ENCODE results near the gene AP5Z1. TPM values are rescaled to one million over a fixed set of nuclear protein-coding genes. Genes with fewer than 3 reads are reported as not detected.
A peak's percentile ranks its signal among the peaks of the same experiment; 100 is the strongest.

Gene AP5Z1
- total and polyA plus RNA-seq, 12 donors: 8.4 to 188 (median 49.5) TPM

GRCh38 chr7:4727914-4728705, 47.3 kb upstream of the AP5Z1 start:
- peaks cover 18 to 31% of the 10 kb centered on the region in 2 donors for H3K4me1 ChIP-seq (replicated peaks in 1 of 2)
- 75 to 86% (median 80%) methylated on average over 17 to 20 of the region's 20 CpGs for WGBS, 4 donors
- H3K9me3 ChIP-seq (replicated peaks in 1 of 3): no peaks in the 10 kb centered on the region
- H3K36me3 ChIP-seq (replicated peaks in 1 of 2): no peaks in the 10 kb centered on the region
- DNase-seq: no peak
- peak overlapping the region in 2 of 5 donors; percentile 1 to 63 for H3K27ac ChIP-seq
- H3K4me3 ChIP-seq: no peak overlapping the region
- TF ChIP-seq, protein P1, sequence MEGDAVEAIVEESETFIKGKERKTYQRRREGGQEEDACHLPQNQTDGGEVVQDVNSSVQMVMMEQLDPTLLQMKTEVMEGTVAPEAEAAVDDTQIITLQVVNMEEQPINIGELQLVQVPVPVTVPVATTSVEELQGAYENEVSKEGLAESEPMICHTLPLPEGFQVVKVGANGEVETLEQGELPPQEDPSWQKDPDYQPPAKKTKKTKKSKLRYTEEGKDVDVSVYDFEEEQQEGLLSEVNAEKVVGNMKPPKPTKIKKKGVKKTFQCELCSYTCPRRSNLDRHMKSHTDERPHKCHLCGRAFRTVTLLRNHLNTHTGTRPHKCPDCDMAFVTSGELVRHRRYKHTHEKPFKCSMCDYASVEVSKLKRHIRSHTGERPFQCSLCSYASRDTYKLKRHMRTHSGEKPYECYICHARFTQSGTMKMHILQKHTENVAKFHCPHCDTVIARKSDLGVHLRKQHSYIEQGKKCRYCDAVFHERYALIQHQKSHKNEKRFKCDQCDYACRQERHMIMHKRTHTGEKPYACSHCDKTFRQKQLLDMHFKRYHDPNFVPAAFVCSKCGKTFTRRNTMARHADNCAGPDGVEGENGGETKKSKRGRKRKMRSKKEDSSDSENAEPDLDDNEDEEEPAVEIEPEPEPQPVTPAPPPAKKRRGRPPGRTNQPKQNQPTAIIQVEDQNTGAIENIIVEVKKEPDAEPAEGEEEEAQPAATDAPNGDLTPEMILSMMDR (IDR thresholded peaks at IDR 0.05): no peak
- H3K27me3 ChIP-seq: no peaks in the 10 kb centered on the region
- intact Hi-C loops (cut with DNase I): no loop called here

DNA sequence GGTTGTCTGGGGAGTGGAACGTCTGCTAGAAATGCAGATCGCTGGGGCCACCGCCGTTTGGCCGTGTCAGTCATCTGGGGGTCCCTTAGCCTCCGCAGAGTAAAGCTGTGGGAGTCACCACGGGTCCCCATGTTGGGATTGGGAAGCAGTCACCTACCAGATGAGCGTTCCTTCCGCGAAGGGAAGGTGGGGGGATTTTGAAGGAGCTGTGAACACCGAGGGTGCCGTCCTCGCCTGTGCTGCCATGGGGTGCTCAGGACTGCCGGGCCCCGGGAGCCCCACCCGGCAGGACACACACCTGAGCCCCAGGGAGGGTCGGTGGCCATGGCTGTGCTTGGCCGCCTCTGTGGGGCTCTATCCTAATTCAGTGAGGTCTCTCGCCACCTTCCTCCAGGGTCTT, 46.2 kb upstream of the AP5Z1 start:
- H3K4me1 ChIP-seq (replicated peaks in 1 of 2): peaks cover 18 to 28% of the 10 kb centered on the region in 2 donors
- H3K27ac ChIP-seq: no peak overlapping the region

DNA sequence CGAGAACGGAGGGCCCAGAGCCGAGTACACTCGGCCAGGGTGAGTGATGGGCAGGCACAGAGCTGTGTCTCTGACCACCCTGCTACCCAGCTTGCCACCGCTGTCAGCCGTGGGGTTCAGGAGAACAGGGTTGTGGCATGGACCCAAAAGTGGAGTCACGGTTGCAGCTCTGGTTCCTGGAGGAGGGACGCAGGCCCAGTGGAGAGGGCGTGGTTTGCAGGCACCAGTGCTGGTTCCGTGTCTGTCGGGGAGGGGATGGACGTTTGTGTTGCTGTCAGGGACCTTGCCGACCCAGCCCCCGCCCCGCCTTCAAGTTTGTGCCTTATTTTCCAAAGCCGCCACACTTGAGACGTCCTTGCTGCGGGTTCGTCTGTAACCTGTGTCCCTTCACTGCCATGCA, 45.1 kb upstream of the AP5Z1 start:
- WGBS, 4 donors: 83 to 87% (median 85%) methylated on average over 10 to 19 of the region's 19 CpGs

More for the DNA sequence above, 46.2 kb upstream of the AP5Z1 start:
- TF ChIP-seq POLR2A (IDR thresholded peaks at IDR 0.05): no peak
- TF ChIP-seq, protein P1 (IDR thresholded peaks at IDR 0.05): no peak
- no peaks in the 10 kb centered on the region for H3K9me3 ChIP-seq (replicated peaks in 1 of 3)
- no peaks in the 10 kb centered on the region for H3K36me3 ChIP-seq (replicated peaks in 1 of 2)
- no peak overlapping the region for H3K4me3 ChIP-seq
- DNase-seq: no peak
- H3K27me3 ChIP-seq: no peaks in the 10 kb centered on the region
- WGBS, 4 donors: 87 to 95% (median 90%) methylated on average over 7 to 19 of the region's 19 CpGs
- intact Hi-C loops (cut with DNase I): no loop called here

GRCh38 chr7:4730971-4731370, 44.5 kb upstream of the AP5Z1 start:
- H3K27ac ChIP-seq: no peak overlapping the region
- WGBS, 4 donors: 78 to 80% (median 78%) methylated on average over 5 to 10 of the region's 10 CpGs
- H3K9me3 ChIP-seq (replicated peaks in 1 of 3): no peaks in the 10 kb centered on the region
- intact Hi-C loops (cut with DNase I): no loop called here
- no peak for DNase-seq
- TF ChIP-seq, protein P1 (IDR thresholded peaks at IDR 0.05): no peak
- no peak for TF ChIP-seq POLR2A (IDR thresholded peaks at IDR 0.05)
- H3K4me1 ChIP-seq (replicated peaks in 1 of 2): peaks cover 4 to 17% of the 10 kb centered on the region in 2 donors
- H3K4me3 ChIP-seq: no peak overlapping the region
- no peaks in the 10 kb centered on the region for H3K27me3 ChIP-seq
- no peaks in the 10 kb centered on the region for H3K36me3 ChIP-seq (replicated peaks in 1 of 2)

More for the DNA sequence above, 45.1 kb upstream of the AP5Z1 start:
- intact Hi-C loops (cut with DNase I): no loop called here
- Histone ChIP-seq H3K4me1 (replicated peaks in 1 of 2) (peaks cover 9 to 21% of the 10 kb centered on the region in 2 donors), H3K27me3 (no peaks in the 10 kb centered on the region), H3K4me3 (no peak overlapping the region), H3K9me3 (replicated peaks in 1 of 3) (no peaks in the 10 kb centered on the region), H3K27ac (no peak overlapping the region), H3K36me3 (replicated peaks in 1 of 2) (no peaks in the 10 kb centered on the region)
- TF ChIP-seq POLR2A (IDR thresholded peaks at IDR 0.05): no peak
- TF ChIP-seq, protein P1 (IDR thresholded peaks at IDR 0.05): no peak
- peak in 1 of 7 donors; percentile 38 for DNase-seq

Measured in adrenal gland (tissue), 12 donors.